ENCODE results near the gene CCRL2. TPM values are rescaled to one million over a fixed set of nuclear protein-coding genes. Genes with fewer than 3 reads are reported as not detected.

Gene CCRL2
- total RNA-seq, 2 experiments from 2014 or later = 4.3 to 4.5 TPM

GRCh38 chr3:46393011-46393410 lies 14.0 kb upstream of the CCRL2 start:
- ChIA-PET CTCF (no interaction called here), POLR2A (no interaction called here)
- Mint-ChIP-seq H3K27me3 (no peaks in the 10 kb centered on the region), H3K27ac (no peak overlapping the region), H3K4me1 (ENCODE audit: low read depth) (no peaks in the 10 kb centered on the region), H3K36me3 (ENCODE audit: low read depth) (no peaks in the 10 kb centered on the region), H3K9me3 (no peaks in the 10 kb centered on the region), H3K4me3 (no peak overlapping the region)
- intact Hi-C loops (cut with DNase I, micrococcal nuclease) = no loop called here
- no peak for TF ChIP-seq CTCF (IDR thresholded peaks at IDR 0.05)
- Histone ChIP-seq H3K4me3 (ENCODE audit: low read length) (no peak overlapping the region), H3K27ac (ENCODE audit: low read depth in 1 of 2, low read length in 2 of 2) (no peak overlapping the region), H3K36me3 (ENCODE audit: insufficient read depth, low read length) (no peaks in the 10 kb centered on the region), H3K9me3 (ENCODE audit: control insufficient read depth in 1 of 2, insufficient read depth in 1 of 2, low read length in 2 of 2) (no peaks in the 10 kb centered on the region), H3K4me1 (ENCODE audit: insufficient read depth, low read length) (peaks cover 6% of the 10 kb centered on the region), H3K27me3 (ENCODE audit: control insufficient read depth in 1 of 2, insufficient read depth in 2 of 2, low read length in 2 of 2) (no peaks in the 10 kb centered on the region)
- DNase-seq (no peak), ATAC-seq (ENCODE audit: poor library complexity) (no peak)

GRCh38 chr3:46393554-46394434 lies 13.3 kb upstream of the CCRL2 start:
- intact Hi-C loops (cut with DNase I, micrococcal nuclease) = no loop called here
- no peak overlapping the region for H3K4me3 Mint-ChIP-seq
- POLR2A ChIA-PET = no interaction called here
- H3K36me3 ChIP-seq (ENCODE audit: insufficient read depth, low read length) = no peaks in the 10 kb centered on the region
- no peaks in the 10 kb centered on the region for H3K4me1 Mint-ChIP-seq (ENCODE audit: low read depth)
- H3K4me1 ChIP-seq (ENCODE audit: insufficient read depth, low read length) = peaks cover 6% of the 10 kb centered on the region
- ATAC-seq (ENCODE audit: poor library complexity) = no peak
- no peak overlapping the region for H3K4me3 ChIP-seq (ENCODE audit: low read length)
- no peaks in the 10 kb centered on the region for H3K27me3 Mint-ChIP-seq
- H3K27ac Mint-ChIP-seq = no peak overlapping the region
- CTCF ChIA-PET = no interaction called here
- no peaks in the 10 kb centered on the region for H3K9me3 Mint-ChIP-seq
- no peak overlapping the region for H3K27ac ChIP-seq (ENCODE audit: low read depth in 1 of 2, low read length in 2 of 2)
- no peak for DNase-seq
- H3K27me3 ChIP-seq (ENCODE audit: control insufficient read depth in 1 of 2, insufficient read depth in 2 of 2, low read length in 2 of 2) = no peaks in the 10 kb centered on the region
- TF ChIP-seq CTCF (IDR thresholded peaks at IDR 0.05) = no peak
- H3K9me3 ChIP-seq (ENCODE audit: control insufficient read depth in 1 of 2, insufficient read depth in 1 of 2, low read length in 2 of 2) = no peaks in the 10 kb centered on the region
- no peaks in the 10 kb centered on the region for H3K36me3 Mint-ChIP-seq (ENCODE audit: low read depth)

- H3K4me1 Mint-ChIP-seq (ENCODE audit: low read depth) = no peaks in the 10 kb centered on the region
- DNase-seq = peak in 2 of 14 experiments; percentile 35 to 38
- H3K4me3 ChIP-seq (ENCODE audit: low read length) = no peak overlapping the region
- no peak overlapping the region for H3K27ac ChIP-seq (ENCODE audit: low read depth in 1 of 2, low read length in 2 of 2)
- no peaks in the 10 kb centered on the region for H3K27me3 Mint-ChIP-seq
- H3K4me1 ChIP-seq (ENCODE audit: insufficient read depth, low read length) = peaks cover 6% of the 10 kb centered on the region
- no peaks in the 10 kb centered on the region for H3K36me3 Mint-ChIP-seq (ENCODE audit: low read depth)
- intact Hi-C loops (cut with DNase I, micrococcal nuclease) = no loop called here
- no peaks in the 10 kb centered on the region for H3K9me3 ChIP-seq (ENCODE audit: control insufficient read depth in 1 of 2, insufficient read depth in 1 of 2, low read length in 2 of 2)
- ChIA-PET POLR2A (no interaction called here), CTCF (no interaction called here)
- no peak for TF ChIP-seq CTCF (IDR thresholded peaks at IDR 0.05)
- no peak overlapping the region for H3K27ac Mint-ChIP-seq
- H3K27me3 ChIP-seq (ENCODE audit: control insufficient read depth in 1 of 2, insufficient read depth in 2 of 2, low read length in 2 of 2) = no peaks in the 10 kb centered on the region
- H3K9me3 Mint-ChIP-seq = no peaks in the 10 kb centered on the region
- ATAC-seq (ENCODE audit: poor library complexity) = no peak
- no peaks in the 10 kb centered on the region for H3K36me3 ChIP-seq (ENCODE audit: insufficient read depth, low read length)
- H3K4me3 Mint-ChIP-seq = no peak overlapping the region
Observed at GRCh38 chr3:46395210-46395661, 11.8 kb upstream of the CCRL2 start.
